Activated gamma-delta T cell treated with Interleukin-2 at 50 U/mL for 16 hours (primary cell): Measurements from ENCODE around the gene SH3D21.

ENCODE experiments used
- DNase-seq: peaks from one replicate; pipeline ENCODE4 v3.0.0-alpha.2; 2020

SH3D21 gene

GRCh38 chr1:36303650-36304360 is 2.4 kb upstream of the SH3D21 start:
- DNase-seq = no peak

- no peak for DNase-seq
These were observed 1.6 kb upstream of the SH3D21 start for GRCh38 chr1:36304521-36304920.

- no peak for DNase-seq
These were observed 926 bp upstream of the SH3D21 start for GRCh38 chr1:36304970-36305914.

- no peak for DNase-seq
These were observed 306 bp upstream of the SH3D21 start for GRCh38 chr1:36305915-36306209.

- peak; percentile 92 for DNase-seq
These were observed 811 bp downstream of the SH3D21 start for GRCh38 chr1:36306902-36307456.

- no peak for DNase-seq
These were observed 1.6 kb downstream of the SH3D21 start for GRCh38 chr1:36307601-36308330.

- no peak for DNase-seq
These were observed 3.2 kb downstream of the SH3D21 start for GRCh38 chr1:36309397-36309796.

- DNase-seq = no peak
These were observed 14.2 kb downstream of the SH3D21 start for GRCh38 chr1:36320291-36320761.

- no peak for DNase-seq
These were observed 14.6 kb downstream of the SH3D21 start for GRCh38 chr1:36320767-36321118.

- no peak for DNase-seq
These were observed 15.2 kb downstream of the SH3D21 start for GRCh38 chr1:36321119-36321951.

GRCh38 chr1:36322041-36322785 is 16.0 kb downstream of the SH3D21 start:
- DNase-seq = no peak

- DNase-seq = peak; percentile 30
These were observed 16.8 kb downstream of the SH3D21 start for GRCh38 chr1:36322786-36323635.

GRCh38 chr1:36323636-36324352 is 17.6 kb downstream of the SH3D21 start, which contains the start of gene EVA1B:
Gene EVA1B, minus strand, starts transcription at chr1:36323645. Its CDS starts 608 bp downstream, at chr1:36323037.
- peak; percentile 32 for DNase-seq

- no peak for DNase-seq
These were observed 18.2 kb downstream of the SH3D21 start for GRCh38 chr1:36324353-36324703.

GRCh38 chr1:36326499-36326898 is 20.3 kb downstream of the SH3D21 start:
- no peak for DNase-seq

GRCh38 chr1:36327421-36328087 is 21.4 kb downstream of the SH3D21 start:
- DNase-seq = no peak

GRCh38 chr1:36328088-36328480 is 21.9 kb downstream of the SH3D21 start:
- no peak for DNase-seq

GRCh38 chr1:36328713-36329112 is 22.5 kb downstream of the SH3D21 start:
- DNase-seq = no peak

- DNase-seq = no peak
These were observed 23.6 kb downstream of the SH3D21 start for GRCh38 chr1:36329817-36330216.
